Stimulated activated naive B cell treated with anti-CD40 and anti-IgM and Interleukin-4, amounts not matched to agents 10 μg/mL and 1 μg/mL and 100 μg/mL, for 72 hours (primary cell): ENCODE data around the gene SMARCB1.

Experiments
- ATAC-seq, 2 donors: fragments of 150-1000 bp; cut with Tn5 transposase; replicated peaks; 2 replicates each; pipeline ENCODE4 v1.10.0; 2021; ENCODE audit warnings: moderate library complexity in 1 of 2
- DNase-seq: peaks from one replicate; pipeline ENCODE4 v3.0.0; 2021
- H3K27ac Mint-ChIP-seq: one replicate; pipeline ENCODE4 v1.8.0; 2022; ENCODE audit warnings: mild to moderate bottlenecking, mixed read lengths
- H3K27me3 Mint-ChIP-seq, 2 donors: one replicate each; pipeline ENCODE4 v1.8.0; 2022; ENCODE audit warnings: mixed read lengths in 2 of 2
- H3K36me3 Mint-ChIP-seq, 2 donors: one replicate each; pipeline ENCODE4 v1.8.0; 2022; ENCODE audit warnings: mixed read lengths in 2 of 2, mild to moderate bottlenecking in 1 of 2
- H3K4me1 Mint-ChIP-seq, 2 donors: one replicate each; pipeline ENCODE4 v1.8.0; 2022; ENCODE audit warnings: mixed read lengths in 2 of 2, mild to moderate bottlenecking in 1 of 2
- H3K4me3 Mint-ChIP-seq, 2 donors: one replicate each; pipeline ENCODE4 v1.8.0; 2022; ENCODE audit warnings: mild to moderate bottlenecking in 2 of 2, mixed read lengths in 2 of 2, moderate library complexity in 1 of 2
- H3K9me3 Mint-ChIP-seq, 2 donors: one replicate each; pipeline ENCODE4 v1.8.0; 2022; ENCODE audit warnings: mixed read lengths in 2 of 2, mild to moderate bottlenecking in 1 of 2

Gene SMARCB1

DNA sequence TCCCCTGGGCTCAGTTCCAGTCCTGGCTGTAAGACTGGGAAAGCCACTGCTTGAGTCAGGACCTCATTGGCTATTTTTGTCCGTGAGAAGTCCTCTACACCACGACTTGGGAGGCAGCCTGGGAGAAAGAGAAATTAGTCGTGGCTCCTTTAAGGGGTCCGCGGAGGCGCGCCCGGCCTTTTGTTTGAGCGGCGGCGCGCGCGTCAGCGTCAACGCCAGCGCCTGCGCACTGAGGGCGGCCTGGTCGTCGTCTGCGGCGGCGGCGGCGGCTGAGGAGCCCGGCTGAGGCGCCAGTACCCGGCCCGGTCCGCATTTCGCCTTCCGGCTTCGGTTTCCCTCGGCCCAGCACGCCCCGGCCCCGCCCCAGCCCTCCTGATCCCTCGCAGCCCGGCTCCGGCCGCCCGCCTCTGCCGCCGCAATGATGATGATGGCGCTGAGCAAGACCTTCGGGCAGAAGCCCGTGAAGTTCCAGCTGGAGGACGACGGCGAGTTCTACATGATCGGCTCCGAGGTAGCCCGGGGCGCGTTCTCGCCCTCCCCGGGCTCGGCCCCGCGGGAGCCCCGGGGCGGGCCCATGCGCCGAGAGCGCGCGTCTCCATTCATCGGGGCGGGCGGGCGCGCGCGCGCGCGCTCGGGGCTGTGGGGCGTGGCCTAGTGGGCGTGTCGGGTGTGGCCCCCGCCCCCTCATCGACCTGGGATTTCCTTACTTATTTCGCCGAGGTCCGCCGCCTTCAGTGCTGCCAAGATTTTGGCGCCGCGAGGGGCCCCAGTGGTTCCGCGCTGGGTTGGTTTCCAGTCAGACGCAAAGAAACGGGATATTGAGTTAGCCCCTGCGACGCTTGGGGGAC, at the start of gene SMARCB1:
Gene SMARCB1 (plus strand): TSS at position 215 of the 848 bp plus-strand sequence. CDS start 204 bp downstream, at position 419.
- no peaks in the 10 kb centered on the region for H3K9me3 Mint-ChIP-seq
- H3K36me3 Mint-ChIP-seq: peaks cover 4 to 11% of the 10 kb centered on the region in 2 donors
- no peaks in the 10 kb centered on the region for H3K27me3 Mint-ChIP-seq
- H3K4me3 Mint-ChIP-seq: peak within 1 kb of the TSS; percentile 83 to 89
- peak within 1 kb of the TSS; percentile 96 for H3K27ac Mint-ChIP-seq
- ATAC-seq (peak; percentile 84 to 90), DNase-seq (peak; percentile 82)
- H3K4me1 Mint-ChIP-seq: peaks cover 16 to 38% of the 10 kb centered on the region in 2 donors

DNA sequence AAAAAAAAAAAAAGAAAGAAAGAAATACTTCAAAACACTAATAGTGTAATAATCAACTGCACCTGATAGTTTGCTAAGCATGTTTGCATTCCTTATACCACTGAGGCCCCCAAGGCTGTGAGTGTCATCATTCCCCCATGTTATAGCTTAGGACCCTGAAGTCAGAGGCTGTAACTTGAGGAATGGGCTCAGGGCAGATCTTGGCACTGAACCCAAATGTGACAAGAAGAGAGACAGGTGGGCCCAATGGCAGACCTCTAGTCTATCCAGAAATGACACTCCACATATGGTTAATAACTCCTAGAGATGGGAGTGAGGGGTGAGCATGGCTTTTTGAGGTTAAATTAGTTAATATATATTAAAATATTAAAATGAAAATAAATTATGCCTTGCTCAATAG, 49.1 kb upstream of the SMARCB1 start:
- H3K36me3 Mint-ChIP-seq: peaks cover 0 to under 1% of the 10 kb centered on the region in 2 donors
- no peak overlapping the region for H3K27ac Mint-ChIP-seq
- ATAC-seq (no peak), DNase-seq (no peak)
- H3K4me3 Mint-ChIP-seq: no peak overlapping the region
- no peaks in the 10 kb centered on the region for H3K27me3 Mint-ChIP-seq
- H3K9me3 Mint-ChIP-seq: no peaks in the 10 kb centered on the region
- no peaks in the 10 kb centered on the region for H3K4me1 Mint-ChIP-seq

DNA sequence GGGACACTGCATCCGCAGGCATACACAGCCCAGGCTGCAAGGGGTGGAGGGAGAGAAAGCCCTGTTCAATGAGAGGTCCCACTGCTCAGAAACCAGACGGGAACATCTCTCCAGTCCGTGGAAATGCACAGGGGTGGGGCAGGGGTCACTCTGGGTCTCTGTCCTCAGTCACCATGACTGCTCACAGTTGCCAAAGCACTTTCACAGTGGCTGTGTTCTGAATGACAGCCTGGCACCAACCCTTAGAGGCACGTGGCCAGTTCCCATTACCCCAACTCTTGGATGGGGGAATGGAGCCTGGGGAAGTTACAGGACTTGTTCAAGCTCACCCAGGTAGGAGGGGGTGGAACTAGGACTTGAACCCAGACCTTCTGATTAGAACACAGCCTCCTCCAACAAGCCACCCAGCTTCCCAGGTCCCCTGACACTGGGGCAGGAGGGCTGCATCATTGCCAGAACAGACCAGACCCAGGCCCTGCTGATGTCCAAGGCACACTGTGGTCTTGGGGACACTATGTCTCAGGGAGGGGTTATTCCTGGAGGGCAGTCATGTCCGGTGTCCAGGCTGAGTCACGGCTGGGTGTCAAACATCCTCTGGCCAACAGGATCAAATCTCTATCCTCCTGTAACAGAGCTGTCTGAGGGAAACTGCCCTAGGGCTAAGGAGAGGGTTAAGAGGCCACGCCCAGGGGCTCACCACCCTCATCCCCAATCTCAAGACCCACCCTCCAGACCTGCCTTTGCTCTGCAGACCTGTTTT, 44.1 kb upstream of the SMARCB1 start:
- no peaks in the 10 kb centered on the region for H3K27me3 Mint-ChIP-seq
- no peak for DNase-seq
- no peak for ATAC-seq
- peaks cover 29 to 33% of the 10 kb centered on the region in 2 donors for H3K36me3 Mint-ChIP-seq
- H3K27ac Mint-ChIP-seq: no peak overlapping the region
- H3K4me3 Mint-ChIP-seq: no peak overlapping the region
- H3K9me3 Mint-ChIP-seq: peaks cover 3 to 4% of the 10 kb centered on the region in 2 donors
- peaks cover 6 to 25% of the 10 kb centered on the region in 2 donors for H3K4me1 Mint-ChIP-seq

DNA sequence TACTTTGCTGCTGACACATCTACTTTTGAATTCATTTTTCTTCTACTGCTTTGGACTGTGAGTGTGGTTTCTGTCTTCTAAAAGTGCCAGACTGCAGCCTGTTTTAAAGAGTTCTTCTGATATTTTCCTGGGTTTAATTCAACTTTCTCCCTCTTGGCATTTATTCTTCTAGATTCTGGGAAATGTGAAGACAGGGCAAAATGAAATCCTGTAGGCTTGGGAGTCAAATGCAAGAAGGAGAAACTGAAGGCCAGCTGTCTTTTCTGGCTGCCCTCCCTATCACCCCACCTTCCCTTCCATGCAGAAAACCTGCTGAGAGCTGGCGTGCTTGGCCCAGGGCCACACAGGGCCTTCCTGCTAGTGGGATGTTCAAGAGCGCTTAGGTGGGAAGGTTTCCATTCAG, 43.5 kb upstream of the SMARCB1 start:
- peaks cover 6 to 25% of the 10 kb centered on the region in 2 donors for H3K4me1 Mint-ChIP-seq
- peaks cover 29 to 33% of the 10 kb centered on the region in 2 donors for H3K36me3 Mint-ChIP-seq
- DNase-seq: no peak
- no peak overlapping the region for H3K4me3 Mint-ChIP-seq
- no peaks in the 10 kb centered on the region for H3K27me3 Mint-ChIP-seq
- H3K27ac Mint-ChIP-seq: no peak overlapping the region
- ATAC-seq: no peak
- H3K9me3 Mint-ChIP-seq: peaks cover 3 to 4% of the 10 kb centered on the region in 2 donors

DNA sequence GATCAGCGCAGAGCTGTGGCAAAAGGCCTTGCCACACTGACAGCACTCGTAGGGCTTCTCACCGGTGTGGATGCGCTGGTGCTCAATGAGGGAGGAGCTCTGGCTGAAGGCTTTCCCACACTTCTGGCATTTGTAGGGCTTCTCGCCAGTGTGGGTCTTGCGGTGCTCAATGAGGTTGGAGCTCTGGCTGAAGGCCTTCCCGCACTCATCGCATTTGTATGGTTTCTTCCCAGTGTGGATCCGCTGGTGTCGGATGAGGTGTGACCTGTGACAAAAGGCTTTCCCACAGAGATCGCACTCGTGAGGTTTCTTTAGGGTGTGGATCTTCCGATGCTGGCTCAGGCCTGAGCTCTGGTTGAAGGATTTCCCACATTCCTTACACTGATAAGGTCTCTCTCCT, 42.8 kb upstream of the SMARCB1 start:
- peaks cover 29 to 33% of the 10 kb centered on the region in 2 donors for H3K36me3 Mint-ChIP-seq
- H3K27me3 Mint-ChIP-seq: no peaks in the 10 kb centered on the region
- no peak overlapping the region for H3K4me3 Mint-ChIP-seq
- DNase-seq: no peak
- peaks cover 6 to 25% of the 10 kb centered on the region in 2 donors for H3K4me1 Mint-ChIP-seq
- no peak for ATAC-seq
- H3K27ac Mint-ChIP-seq: no peak overlapping the region
- peaks cover 3 to 4% of the 10 kb centered on the region in 2 donors for H3K9me3 Mint-ChIP-seq

DNA sequence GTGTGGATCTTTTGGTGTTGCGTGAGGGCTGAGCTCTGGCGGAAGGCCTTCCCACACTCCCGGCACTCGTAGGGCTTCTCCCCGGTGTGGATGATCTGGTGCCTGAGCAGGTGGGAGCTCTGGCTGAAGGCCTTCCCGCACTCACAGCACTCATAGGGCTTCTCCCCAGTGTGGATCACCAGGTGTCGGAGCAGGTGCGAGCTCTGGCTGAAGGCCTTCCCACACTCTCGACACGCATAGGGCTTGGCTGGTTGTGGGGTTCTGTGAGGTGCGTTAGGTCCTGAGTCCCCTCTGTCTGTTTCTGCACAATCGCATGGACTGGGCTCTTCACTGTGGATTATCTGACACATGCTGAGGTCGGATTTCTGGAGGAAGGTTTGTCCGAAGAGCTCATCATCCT, 42.3 kb upstream of the SMARCB1 start:
- Mint-ChIP-seq H3K27ac (peak overlapping the region; percentile 85), H3K36me3 (peaks cover 29 to 33% of the 10 kb centered on the region in 2 donors), H3K27me3 (no peaks in the 10 kb centered on the region), H3K4me1 (peaks cover 6 to 25% of the 10 kb centered on the region in 2 donors), H3K4me3 (no peak overlapping the region), H3K9me3 (peaks cover 3 to 4% of the 10 kb centered on the region in 2 donors)
- DNase-seq: no peak
- no peak for ATAC-seq

DNA sequence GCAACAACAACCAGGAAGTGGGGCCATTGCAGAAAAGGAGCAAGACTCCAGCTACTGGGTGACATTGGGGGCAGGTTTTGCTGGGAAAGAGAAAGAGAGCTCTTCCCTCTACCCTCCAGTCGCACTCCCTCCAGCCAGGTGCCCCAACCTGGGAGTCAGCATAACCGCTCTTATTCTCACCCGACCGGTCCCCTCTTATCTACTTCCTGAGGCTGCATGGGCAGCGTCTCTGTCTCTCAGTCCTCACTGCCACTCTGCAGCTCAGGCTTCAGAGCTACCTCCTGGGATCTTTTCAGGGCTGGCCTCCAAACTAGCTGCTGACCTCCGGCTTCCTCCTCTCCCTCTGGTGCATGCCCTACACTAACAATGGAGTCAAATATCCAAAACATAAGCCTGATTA, 41.0 kb upstream of the SMARCB1 start:
- Mint-ChIP-seq H3K27ac (no peak overlapping the region), H3K27me3 (no peaks in the 10 kb centered on the region), H3K9me3 (peaks cover 3 to 4% of the 10 kb centered on the region in 2 donors), H3K4me1 (peaks cover 14 to 38% of the 10 kb centered on the region in 2 donors), H3K36me3 (peaks cover 29 to 37% of the 10 kb centered on the region in 2 donors), H3K4me3 (no peak overlapping the region)
- no peak for DNase-seq
- ATAC-seq: no peak

DNA sequence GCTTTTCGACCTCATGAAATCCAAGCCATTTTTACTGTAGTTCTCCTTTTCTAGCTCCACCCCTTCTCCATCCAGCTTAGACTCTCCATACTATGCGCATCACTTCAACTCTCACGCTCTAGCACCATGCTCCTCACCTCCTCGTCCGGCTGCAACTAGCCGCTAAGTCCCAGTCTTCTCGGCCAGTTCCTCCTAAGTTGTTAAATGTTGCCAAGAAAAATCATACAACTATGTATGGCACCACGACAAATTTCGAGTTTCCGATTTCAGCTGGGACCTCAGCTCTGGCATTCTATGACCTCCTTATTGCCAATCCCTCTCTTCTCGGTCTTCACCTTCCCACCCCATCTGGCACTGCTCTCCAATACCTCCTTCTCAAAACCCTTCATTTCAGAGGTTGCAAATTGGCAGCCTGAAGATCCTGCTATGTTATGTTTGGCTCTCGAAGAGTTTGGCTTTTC, 36.9 kb upstream of the SMARCB1 start:
- Mint-ChIP-seq H3K27me3 (no peaks in the 10 kb centered on the region), H3K4me1 (peaks cover 37 to 72% of the 10 kb centered on the region in 2 donors), H3K27ac (no peak overlapping the region), H3K4me3 (peak overlapping the region in 1 of 2 donors; percentile 92), H3K9me3 (no peaks in the 10 kb centered on the region), H3K36me3 (peaks cover 9 to 19% of the 10 kb centered on the region in 2 donors)
- ATAC-seq (no peak), DNase-seq (no peak)

DNA sequence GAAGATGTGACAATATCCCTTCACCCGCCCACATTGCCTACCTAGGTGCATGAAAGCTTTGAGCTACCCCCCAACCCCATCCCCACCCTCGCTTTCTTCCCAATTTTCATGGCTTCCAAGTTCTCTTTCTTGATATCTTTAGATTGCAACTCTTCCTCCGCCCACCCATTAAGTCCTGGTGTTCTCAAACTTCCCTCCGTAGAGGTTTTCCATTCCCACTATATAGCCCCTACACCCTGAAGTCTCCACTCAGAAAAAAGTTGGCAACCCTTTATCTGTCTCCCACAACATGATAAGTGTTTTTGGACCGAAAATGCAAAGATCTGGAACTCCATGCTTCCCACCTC, 36.4 kb upstream of the SMARCB1 start:
- ATAC-seq: no peak
- Mint-ChIP-seq H3K36me3 (peaks cover 5 to 14% of the 10 kb centered on the region in 2 donors), H3K9me3 (no peaks in the 10 kb centered on the region), H3K27ac (peak overlapping the region; percentile 92), H3K27me3 (no peaks in the 10 kb centered on the region), H3K4me1 (peaks cover 41 to 75% of the 10 kb centered on the region in 2 donors), H3K4me3 (peak overlapping the region; percentile 89 to 92)
- DNase-seq: no peak

DNA sequence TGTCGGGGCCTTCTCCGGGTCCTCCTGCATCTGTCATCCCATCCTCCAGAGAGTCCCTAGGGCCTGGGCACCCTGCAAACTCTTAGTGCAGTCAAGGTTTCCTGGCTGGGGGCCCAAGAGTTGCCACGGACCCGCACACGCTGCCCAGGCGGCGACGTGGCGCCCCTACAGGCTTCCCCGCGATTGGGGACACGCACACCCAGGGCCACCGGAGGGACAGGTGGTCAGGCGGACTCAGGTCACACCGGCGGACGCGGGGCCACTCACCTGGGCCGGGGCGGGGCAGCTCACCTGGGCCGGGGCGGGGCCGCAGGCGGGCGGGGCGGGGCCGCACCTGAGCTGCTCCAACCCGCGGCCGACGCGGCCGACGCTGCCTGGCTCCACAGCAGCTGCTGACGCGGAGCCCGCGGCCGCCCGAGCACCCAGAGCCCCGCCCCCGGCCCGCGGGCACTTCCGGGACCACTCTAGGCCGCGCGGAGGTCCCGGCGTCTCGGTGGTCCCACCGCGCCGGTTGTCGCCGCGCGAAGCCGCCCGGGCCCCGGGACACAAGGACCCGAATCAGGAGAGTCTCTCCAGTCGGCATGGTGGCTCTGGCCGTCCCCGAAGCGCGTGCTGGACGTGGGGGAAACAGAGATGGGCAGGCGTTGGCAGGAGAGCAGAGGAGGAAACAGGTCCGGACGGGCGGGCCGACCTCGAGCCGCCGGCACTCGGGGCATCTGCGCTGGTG, 35.9 kb upstream of the SMARCB1 start, which contains the start of gene ZNF70:
Gene ZNF70 (minus strand): TSS at position 399 of the 727 bp plus-strand sequence. CDS start 5,972 bp downstream, outside the sequence.
- Mint-ChIP-seq H3K27me3 (no peaks in the 10 kb centered on the region), H3K4me1 (peaks cover 44 to 74% of the 10 kb centered on the region in 2 donors), H3K4me3 (peak within 1 kb of the TSS; percentile 89 to 92)

DNA sequence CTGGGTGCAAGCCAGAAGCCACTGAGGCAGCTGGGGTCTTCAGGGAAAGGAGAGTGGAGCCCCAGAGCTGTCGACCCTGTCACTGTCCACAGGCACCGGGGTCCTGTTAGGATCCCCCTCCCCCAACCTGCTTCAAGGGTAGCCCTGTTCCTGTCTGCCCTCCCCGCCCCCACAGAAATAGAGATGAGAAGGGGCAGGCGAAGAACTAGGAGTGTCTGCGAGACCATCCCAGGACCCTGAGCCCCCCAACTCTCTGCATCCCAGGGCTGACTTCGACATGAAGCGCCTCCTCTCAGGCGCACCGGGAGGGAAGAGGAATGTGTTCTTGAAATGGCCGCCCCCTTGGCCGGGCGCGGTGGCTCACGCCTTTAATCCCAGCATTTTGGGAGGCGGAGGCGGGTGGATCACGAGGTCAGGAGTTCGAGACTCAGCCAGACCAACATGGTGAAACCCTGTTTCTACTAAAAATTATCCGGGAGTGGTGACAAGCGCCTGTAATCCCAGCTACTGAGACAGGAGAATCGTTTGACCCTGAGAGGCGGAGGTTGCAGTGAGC, 35.2 kb upstream of the SMARCB1 start:
- Mint-ChIP-seq H3K9me3 (no peaks in the 10 kb centered on the region), H3K4me3 (peak overlapping the region; percentile 89 to 92), H3K4me1 (peaks cover 43 to 72% of the 10 kb centered on the region in 2 donors), H3K27ac (peak overlapping the region; percentile 97), H3K27me3 (no peaks in the 10 kb centered on the region), H3K36me3 (peaks cover 2 to 11% of the 10 kb centered on the region in 2 donors)
- ATAC-seq: peak; percentile 5 to 8
- DNase-seq: peak; percentile 17

More for the DNA sequence above, 35.9 kb upstream of the SMARCB1 start, which contains the start of gene ZNF70:
- Mint-ChIP-seq H3K9me3 (no peaks in the 10 kb centered on the region), H3K36me3 (peaks cover 5 to 13% of the 10 kb centered on the region in 2 donors), H3K27ac (peak within 1 kb of the TSS; percentile 97)
- DNase-seq (peak; percentile 82), ATAC-seq (peak; percentile 71 to 75)

DNA sequence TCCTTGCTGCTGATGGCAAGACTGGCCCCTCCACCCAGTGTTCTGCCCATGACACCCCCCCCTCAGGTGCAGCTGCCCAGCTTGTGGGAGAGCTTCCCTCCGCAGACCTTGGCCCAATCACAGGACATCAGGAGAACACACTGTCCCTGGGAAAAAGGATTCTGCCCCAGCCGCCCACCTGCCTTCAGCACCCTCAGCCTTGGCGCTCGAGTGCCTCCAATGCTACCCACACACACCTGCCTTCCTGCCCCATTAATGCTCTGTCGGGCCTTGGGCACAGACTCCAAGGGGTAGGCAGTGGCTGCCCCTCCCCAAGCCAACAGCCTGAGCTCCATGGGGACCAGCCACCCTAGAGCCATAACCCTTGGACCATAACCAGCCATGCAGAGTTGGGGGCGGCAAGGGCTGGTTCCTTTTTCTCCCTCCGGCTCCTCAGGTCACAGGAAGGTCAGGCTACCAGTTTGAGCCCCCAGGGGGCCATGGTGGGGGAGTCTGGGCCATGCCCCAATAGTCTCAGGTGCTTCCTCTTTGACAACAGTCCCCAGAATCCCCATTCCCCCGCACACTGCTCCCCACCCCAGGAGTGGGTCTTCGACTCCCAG, 34.6 kb upstream of the SMARCB1 start:
- peaks cover 0 to 7% of the 10 kb centered on the region in 2 donors for H3K36me3 Mint-ChIP-seq
- ATAC-seq: peak; percentile 73 to 78
- DNase-seq: peak; percentile 89
- H3K27ac Mint-ChIP-seq: peak overlapping the region; percentile 97
- H3K9me3 Mint-ChIP-seq: peaks cover 0 to 2% of the 10 kb centered on the region in 2 donors
- peaks cover 44 to 74% of the 10 kb centered on the region in 2 donors for H3K4me1 Mint-ChIP-seq
- no peaks in the 10 kb centered on the region for H3K27me3 Mint-ChIP-seq
- peak overlapping the region; percentile 89 to 92 for H3K4me3 Mint-ChIP-seq

DNA sequence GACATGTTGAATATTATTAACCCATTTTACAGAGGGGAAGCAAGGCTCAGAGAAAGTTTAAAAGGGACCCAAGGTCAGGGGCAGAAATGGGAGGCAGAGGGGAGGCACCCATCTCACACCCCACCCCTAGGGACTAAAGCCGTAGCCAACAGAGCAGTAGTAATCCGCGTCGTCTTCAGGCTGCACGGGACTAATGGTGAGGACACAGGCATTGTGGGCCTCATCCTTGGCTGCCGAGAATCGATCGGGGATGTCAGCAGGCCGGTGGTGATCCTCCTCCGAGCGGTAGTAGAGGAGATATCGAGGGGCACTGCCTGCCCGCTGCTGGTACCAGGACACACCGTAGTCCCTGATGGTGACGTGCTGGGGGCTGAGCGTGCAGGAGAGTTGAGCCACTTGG, 34.0 kb upstream of the SMARCB1 start:
- peak; percentile 58 to 61 for ATAC-seq
- H3K27ac Mint-ChIP-seq: peak overlapping the region; percentile 97
- H3K27me3 Mint-ChIP-seq: no peaks in the 10 kb centered on the region
- peaks cover 46 to 80% of the 10 kb centered on the region in 2 donors for H3K4me1 Mint-ChIP-seq
- H3K36me3 Mint-ChIP-seq: peaks cover 0 to 7% of the 10 kb centered on the region in 2 donors
- H3K9me3 Mint-ChIP-seq: peaks cover 0 to 2% of the 10 kb centered on the region in 2 donors
- peak; percentile 67 for DNase-seq
- peak overlapping the region; percentile 89 to 92 for H3K4me3 Mint-ChIP-seq
